Heart right ventricle (tissue), 16 donors: ENCODE data around the gene CD34. TPM values are rescaled to one million over a fixed set of nuclear protein-coding genes. Genes with fewer than 3 reads are reported as not detected.

Experiments used
- ATAC-seq, 8 donors: fragments of 200-7000 bp; cut with Tn5 transposase; one replicate each; pipeline ENCODE4 v1.9.1; 2020; ENCODE audit warnings: mild to moderate bottlenecking in 8 of 8, moderate library complexity in 8 of 8, moderate number of reproducible peaks in 1 of 8
- DNase-seq, 2 donors: peaks; one replicate each; pipeline ENCODE4 v3.0.0-alpha.2; 2020
- H3K27ac ChIP-seq, 10 donors: fragments of 200-600 bp; sonication (generic) in 2 of 10; one replicate each; pipeline versions ENCODE4 v1.5.0 to v1.8.0; 2020 to 2022; ENCODE audit warnings: mild to moderate bottlenecking in 3 of 10
- H3K27me3 ChIP-seq, 7 donors: fragments of 200-600 bp; one replicate each; pipeline ENCODE4 v1.8.0; 2021 to 2022; ENCODE audit warnings: mild to moderate bottlenecking in 2 of 7
- H3K36me3 ChIP-seq, 9 donors: fragments of 200-600 bp; sonication (generic) in 1 of 9; one replicate each; pipeline versions ENCODE4 v1.5.0 to v1.8.0; 2020 to 2022; ENCODE audit warnings: mild to moderate bottlenecking in 2 of 9
- H3K4me1 ChIP-seq, 9 donors: fragments of 200-600 bp; sonication (generic) in 1 of 9; one replicate each; pipeline versions ENCODE4 v1.5.0 to v1.8.0; 2020 to 2022; ENCODE audit warnings: mild to moderate bottlenecking in 4 of 9
- H3K4me3 ChIP-seq, 10 donors: fragments of 200-600 bp; sonication (generic) in 2 of 10; one replicate each; pipeline versions ENCODE4 v1.5.0 to v1.8.0; 2020 to 2022; ENCODE audit warnings: mild to moderate bottlenecking in 7 of 10, moderate library complexity in 2 of 10
- H3K9me3 ChIP-seq, 11 donors: fragments of 200-600 bp in 10 of 11; sonication (generic) in 2 of 11; one replicate each; pipeline versions ENCODE4 v1.5.0 to v1.8.0; 2013 to 2022; ENCODE audit warnings: mild to moderate bottlenecking in 2 of 11, control low read depth in 1 of 11, moderate library complexity in 1 of 11
- WGBS, 2 donors: extraction: QIAGEN DNeasy Blood & Tissue Kit; methylation state at CpG; one replicate each; pipeline ENCODE4 v1.1.7; 2013; ENCODE audit warnings: inconsistent platforms in 1 of 2; 5-methylcytosine and 5-hydroxymethylcytosine counted together
- intact Hi-C, 10 donors: fragments of 100-400 bp; cut with DNase I; formaldehyde crosslinking; loops; one replicate each; pipeline versions ENCODE4 v1.11.1 to v1.14.2; 2022
- polyA plus RNA-seq, 2 donors: library from polyadenylated mRNA; stranded (reverse); fragments of 200-250 nt; gene quantifications; one replicate each; pipeline ENCODE4 v1.2.3, GENCODE V29; 2013
- total RNA-seq, 10 donors: library from RNA; stranded (reverse); fragmentation: NEBNext Ultra II Directional in 3 of 10; extraction: Animal tissue kit (Norgen Biotek cat#: 25700) in 3 of 10; gene quantifications; one replicate each; pipeline versions ENCODE4 v1.2.1 to v1.2.4, GENCODE V29; 2021 to 2023
- TF ChIP-seq, protein P1 (sequence below), 9 donors: fragments of 200-600 bp; sonication (generic) in 2 of 9; IDR thresholded peaks; one replicate each; pipeline versions ENCODE4 v1.5.0 to v1.8.0; 2021 to 2022; ENCODE audit warnings: antibody characterized with exemption in 9 of 9, mild to moderate bottlenecking in 5 of 9, moderate library complexity in 1 of 9
- donor health status: Arrhythmogenic right ventricular cardiomyopathy.
- donor health status: ischemic (EF 13 %, LVEDD 7.1; RV severe dilation, severe dysfunction).
- donor health status: healthy with polysubstance abuse.
- donor health status: DM: no; HTN: yes; CAD: no.
- donor health status: DM: no; HTN: no; CAD: no.
- donor health status: ischemic (EF 25% LVEDD 6.9; RV normal size, moderate dysfunction).
- donor health status: ischemic (EF 25% LVEDD 5.7; RV mildly dilated, moderate dysfunction).
- donor health status: healthy.
- donor health status: DM: yes; HTN: yes; CAD: no.
- donor health status: Ischemic cardiomyopathy.
- donor health status: ischemic (EF 35%, LVEDD 5.7; RV mildly dilated, moderate dysfunction).
- donor health status: nonischemic (EF 11% LVEDD 7.7; RV severe dilation, severe dysfunction).
- donor health status: DM: yes; HTN: yes; CAD: no.
- donor health status: PGD.
- donor health status: ischemic (EF 29% LVEDD 5.4; RV normal size, mild dysfunction).
- donor health status: nonischemic (EF 23%, LVEDD 6.1; RV moderate dilation, normal function).

Gene CD34
- total and polyA plus RNA-seq, 12 donors: 38.8 to 97.0 (median 52.8) TPM

DNA sequence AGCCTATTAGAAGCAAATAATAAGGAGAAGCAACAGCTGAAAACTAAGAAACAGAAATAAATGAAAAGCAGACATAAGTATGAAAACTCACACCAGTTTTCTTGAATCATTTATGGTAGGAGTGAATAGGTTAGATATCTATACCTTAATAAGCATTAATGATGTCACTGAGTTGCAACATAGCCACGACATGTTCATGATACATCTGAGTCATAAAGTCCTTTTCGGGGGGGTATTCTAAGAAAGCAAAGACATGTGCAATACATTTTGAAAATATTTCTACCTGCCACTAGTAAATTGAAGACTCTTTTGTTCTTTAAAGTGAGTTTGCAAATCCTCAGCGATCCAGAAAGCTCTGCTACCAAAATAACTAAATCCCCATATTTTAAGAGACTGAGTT is 7.2 kb downstream of the CD34 start:
- TF ChIP-seq, protein P1, sequence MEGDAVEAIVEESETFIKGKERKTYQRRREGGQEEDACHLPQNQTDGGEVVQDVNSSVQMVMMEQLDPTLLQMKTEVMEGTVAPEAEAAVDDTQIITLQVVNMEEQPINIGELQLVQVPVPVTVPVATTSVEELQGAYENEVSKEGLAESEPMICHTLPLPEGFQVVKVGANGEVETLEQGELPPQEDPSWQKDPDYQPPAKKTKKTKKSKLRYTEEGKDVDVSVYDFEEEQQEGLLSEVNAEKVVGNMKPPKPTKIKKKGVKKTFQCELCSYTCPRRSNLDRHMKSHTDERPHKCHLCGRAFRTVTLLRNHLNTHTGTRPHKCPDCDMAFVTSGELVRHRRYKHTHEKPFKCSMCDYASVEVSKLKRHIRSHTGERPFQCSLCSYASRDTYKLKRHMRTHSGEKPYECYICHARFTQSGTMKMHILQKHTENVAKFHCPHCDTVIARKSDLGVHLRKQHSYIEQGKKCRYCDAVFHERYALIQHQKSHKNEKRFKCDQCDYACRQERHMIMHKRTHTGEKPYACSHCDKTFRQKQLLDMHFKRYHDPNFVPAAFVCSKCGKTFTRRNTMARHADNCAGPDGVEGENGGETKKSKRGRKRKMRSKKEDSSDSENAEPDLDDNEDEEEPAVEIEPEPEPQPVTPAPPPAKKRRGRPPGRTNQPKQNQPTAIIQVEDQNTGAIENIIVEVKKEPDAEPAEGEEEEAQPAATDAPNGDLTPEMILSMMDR (IDR thresholded peaks at IDR 0.05): no peak
- H3K27me3 ChIP-seq: peaks cover 0 to under 1% (median 0%) of the 10 kb centered on the region in 7 donors
- peaks cover 0 to 30% (median 0%) of the 10 kb centered on the region in 9 donors for H3K36me3 ChIP-seq
- WGBS, 2 donors: 67 to 71% methylated on average over 3 of the region's 3 CpGs
- H3K27ac ChIP-seq: peak overlapping the region in 5 of 10 donors; percentile 15 to 98 (median 64)
- peaks cover 15 to 98% (median 47%) of the 10 kb centered on the region in 9 donors for H3K4me1 ChIP-seq
- H3K4me3 ChIP-seq: no peak overlapping the region
- no peak for ATAC-seq
- intact Hi-C loops: loop anchor here in 1 of 10 donors (5.0 kb wide), 1 partner anchor 59 kb away; no protein-coding TSS in a partner anchor
- no peaks in the 10 kb centered on the region for H3K9me3 ChIP-seq
- DNase-seq: peak in 1 of 2 donors; percentile 1

DNA sequence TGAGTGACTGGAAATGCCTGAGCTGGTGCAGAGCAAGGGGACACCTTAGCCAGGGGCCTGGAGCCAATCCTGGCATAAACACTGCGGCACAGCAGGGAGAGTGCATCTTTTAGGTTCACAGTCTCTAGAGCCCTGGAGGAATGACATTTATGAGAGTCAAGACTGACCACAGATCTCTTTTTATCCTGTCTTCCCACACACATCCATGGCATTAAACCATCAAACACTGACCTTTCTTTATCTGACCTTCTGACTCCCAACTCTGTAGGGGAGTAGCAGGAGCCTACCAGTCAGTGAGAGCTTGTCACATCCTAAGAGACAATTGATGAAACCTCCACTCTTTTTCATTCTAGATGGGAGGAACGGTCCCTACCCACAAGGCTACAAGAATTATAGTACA is 7.9 kb downstream of the CD34 start:
- Histone ChIP-seq H3K9me3 (no peaks in the 10 kb centered on the region), H3K4me1 (peaks cover 19 to 98% (median 52%) of the 10 kb centered on the region in 9 donors), H3K27me3 (no peaks in the 10 kb centered on the region), H3K36me3 (peaks cover 0 to 37% (median 0%) of the 10 kb centered on the region in 9 donors), H3K4me3 (no peak overlapping the region), H3K27ac (peak overlapping the region in 9 of 10 donors; percentile 3 to 98 (median 53))
- WGBS, 2 donors: 56 to 66% methylated on average over 2 of the region's 2 CpGs
- intact Hi-C loops: loop anchor here in 1 of 10 donors (5.0 kb wide), 1 partner anchor 59 kb away; no protein-coding TSS in a partner anchor
- ATAC-seq: peak in 4 of 8 donors; percentile 7 to 13 (median 10)
- TF ChIP-seq, protein P1 (IDR thresholded peaks at IDR 0.05): no peak
- DNase-seq: peak in 1 of 2 donors; percentile 3

DNA sequence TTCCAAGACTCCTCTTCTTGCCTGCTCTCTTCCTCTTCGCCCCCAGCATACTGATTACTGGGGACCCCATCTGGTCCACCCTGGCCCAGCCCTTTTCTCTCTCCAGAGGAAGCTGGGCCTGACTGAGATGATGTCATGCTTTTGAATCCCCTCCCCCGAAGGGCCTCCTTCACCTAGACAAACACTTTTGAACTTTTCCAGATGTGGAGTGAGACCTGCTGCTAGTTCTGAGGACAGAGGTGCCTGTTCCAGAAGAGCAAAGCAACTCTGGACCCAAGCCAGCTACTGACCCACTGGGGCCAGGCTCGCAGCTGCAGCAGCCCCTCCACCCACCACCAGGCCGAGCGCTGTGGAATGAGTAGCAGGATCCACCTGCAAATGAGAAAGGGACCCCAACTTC is 8.4 kb downstream of the CD34 start:
- WGBS, 2 donors: 48 to 57% methylated on average over 5 of the region's 5 CpGs
- DNase-seq (no peak), ATAC-seq (peak; percentile 8 to 65 (median 34))
- Histone ChIP-seq H3K36me3 (peaks cover 0 to 41% (median 0%) of the 10 kb centered on the region in 9 donors), H3K9me3 (no peaks in the 10 kb centered on the region), H3K27me3 (no peaks in the 10 kb centered on the region), H3K27ac (peak overlapping the region in 9 of 10 donors; percentile 3 to 98 (median 53)), H3K4me1 (peaks cover 19 to 98% (median 56%) of the 10 kb centered on the region in 9 donors), H3K4me3 (no peak overlapping the region)
- intact Hi-C loops: loop anchor here in 1 of 10 donors (5.0 kb wide), 1 partner anchor 60 kb away; no protein-coding TSS in a partner anchor
- TF ChIP-seq, protein P1 (IDR thresholded peaks at IDR 0.05): peak in 1 of 9 donors; percentile 8

DNA sequence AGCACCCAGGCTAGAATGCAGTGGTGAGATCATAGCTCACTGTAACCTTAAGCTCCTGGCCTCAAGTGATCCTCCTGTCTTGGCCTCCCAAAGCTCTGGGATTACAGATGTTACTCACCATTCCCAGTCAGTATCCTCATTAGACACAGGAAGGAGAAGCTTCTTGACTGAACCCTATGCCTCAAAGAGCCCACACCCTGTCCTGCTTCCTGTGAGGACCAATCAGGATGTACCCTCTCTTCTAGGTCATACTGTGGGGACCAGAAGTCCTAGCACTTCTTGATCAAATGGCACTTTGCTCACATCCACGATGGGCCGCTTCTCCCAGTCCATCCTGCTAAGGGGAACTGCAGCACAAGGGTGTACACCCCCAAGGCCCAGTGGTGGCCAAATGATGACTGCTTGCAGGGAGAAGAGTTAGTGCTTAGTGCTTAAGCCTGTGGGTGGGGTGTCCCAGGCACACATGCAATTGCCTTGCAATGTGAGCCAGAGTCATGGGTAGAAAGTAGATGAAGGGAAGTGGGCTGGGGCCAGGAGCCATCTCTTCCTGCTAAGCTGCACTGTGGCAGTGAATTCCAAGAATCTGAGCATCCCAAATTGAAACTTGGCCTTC is 9.8 kb downstream of the CD34 start:
- 81 to 86% methylated on average over 2 of the region's 2 CpGs for WGBS, 2 donors
- Histone ChIP-seq H3K4me1 (peaks cover 15 to 98% (median 57%) of the 10 kb centered on the region in 9 donors), H3K27me3 (no peaks in the 10 kb centered on the region), H3K27ac (peak overlapping the region in 5 of 10 donors; percentile 5 to 98 (median 49)), H3K9me3 (no peaks in the 10 kb centered on the region), H3K36me3 (peaks cover 0 to 55% (median 0%) of the 10 kb centered on the region in 9 donors), H3K4me3 (no peak overlapping the region)
- DNase-seq: no peak
- TF ChIP-seq, protein P1 (IDR thresholded peaks at IDR 0.05): no peak
- peak in 3 of 8 donors; percentile 15 to 46 (median 22) for ATAC-seq
- intact Hi-C loops: loop anchor here in 1 of 10 donors (5.0 kb wide), 1 partner anchor 61 kb away; no protein-coding TSS in a partner anchor
